Type B pancreatic cell (in vitro differentiated cells): ENCODE results near the gene WDFY3. TPM values are rescaled to one million over a fixed set of nuclear protein-coding genes. Genes with fewer than 3 reads are reported as not detected.
A peak's percentile ranks its signal among the peaks of the same experiment; 100 is the strongest.

Experiments used
- DNase-seq: peaks from one replicate; pipeline ENCODE4 v3.0.0; 2021; ENCODE audit warnings: mixed read lengths; ENCODE audit not compliant: unreplicated experiment; ENCODE audit errors: extremely low spot score
- H3K27ac Mint-ChIP-seq: 2 replicates; pipeline ENCODE4 v1.8.0; 2021; ENCODE audit warnings: mild to moderate bottlenecking, mixed read lengths
- H3K27me3 Mint-ChIP-seq: 2 replicates; pipeline ENCODE4 v1.8.0; 2021; ENCODE audit warnings: mixed read lengths
- H3K36me3 Mint-ChIP-seq: 2 replicates; pipeline ENCODE4 v1.8.0; 2021; ENCODE audit warnings: mixed read lengths
- H3K4me1 Mint-ChIP-seq: one replicate; pipeline ENCODE4 v1.8.0; 2021; ENCODE audit warnings: mixed read lengths; ENCODE audit not compliant: unreplicated experiment
- H3K4me3 Mint-ChIP-seq: 2 replicates; pipeline ENCODE4 v1.8.0; 2021; ENCODE audit warnings: mild to moderate bottlenecking, mixed read lengths
- H3K9me3 Mint-ChIP-seq: 2 replicates; pipeline ENCODE4 v1.8.0; 2021; ENCODE audit warnings: mixed read lengths
- total RNA-seq: library from RNA; stranded (reverse); gene quantifications from 2 replicates; pipeline ENCODE4 v1.2.1, GENCODE V29; 2021; ENCODE audit warnings: low replicate concordance
- TF ChIP-seq, protein P1 (sequence below): fragments of 200-600 bp; sonication (generic); conservative IDR thresholded peaks from 2 replicates; pipeline ENCODE4 v1.5.0; 2021; ENCODE audit warnings: antibody characterized with exemption, mild to moderate bottlenecking

WDFY3 gene
- total RNA-seq, 1 donor from 2014 or later: 79.5 TPM

DNA sequence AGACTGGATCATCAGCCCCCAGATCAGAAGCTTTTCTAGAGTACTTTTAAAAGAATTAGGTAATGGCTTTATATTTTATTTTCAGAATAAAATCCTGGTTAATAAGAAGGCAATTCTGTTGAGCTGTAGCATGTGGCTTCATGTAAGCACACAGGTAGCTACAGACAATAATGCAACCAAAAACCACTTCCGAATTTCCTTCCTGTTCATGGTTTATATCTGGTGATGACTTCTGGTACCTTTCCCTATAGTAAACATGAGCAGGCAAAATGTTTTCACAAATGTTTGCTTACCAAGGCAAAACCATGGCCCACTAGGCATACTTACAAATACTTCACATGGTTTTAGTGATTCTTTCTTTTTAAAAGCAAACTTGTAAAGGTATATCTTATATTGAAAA is 239.0 kb downstream of the WDFY3 start:
- TF ChIP-seq, protein P1, sequence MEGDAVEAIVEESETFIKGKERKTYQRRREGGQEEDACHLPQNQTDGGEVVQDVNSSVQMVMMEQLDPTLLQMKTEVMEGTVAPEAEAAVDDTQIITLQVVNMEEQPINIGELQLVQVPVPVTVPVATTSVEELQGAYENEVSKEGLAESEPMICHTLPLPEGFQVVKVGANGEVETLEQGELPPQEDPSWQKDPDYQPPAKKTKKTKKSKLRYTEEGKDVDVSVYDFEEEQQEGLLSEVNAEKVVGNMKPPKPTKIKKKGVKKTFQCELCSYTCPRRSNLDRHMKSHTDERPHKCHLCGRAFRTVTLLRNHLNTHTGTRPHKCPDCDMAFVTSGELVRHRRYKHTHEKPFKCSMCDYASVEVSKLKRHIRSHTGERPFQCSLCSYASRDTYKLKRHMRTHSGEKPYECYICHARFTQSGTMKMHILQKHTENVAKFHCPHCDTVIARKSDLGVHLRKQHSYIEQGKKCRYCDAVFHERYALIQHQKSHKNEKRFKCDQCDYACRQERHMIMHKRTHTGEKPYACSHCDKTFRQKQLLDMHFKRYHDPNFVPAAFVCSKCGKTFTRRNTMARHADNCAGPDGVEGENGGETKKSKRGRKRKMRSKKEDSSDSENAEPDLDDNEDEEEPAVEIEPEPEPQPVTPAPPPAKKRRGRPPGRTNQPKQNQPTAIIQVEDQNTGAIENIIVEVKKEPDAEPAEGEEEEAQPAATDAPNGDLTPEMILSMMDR: no peak
- Mint-ChIP-seq H3K27ac (no peak overlapping the region), H3K4me1 (no peaks in the 10 kb centered on the region), H3K27me3 (no peaks in the 10 kb centered on the region), H3K36me3 (peaks cover 24% of the 10 kb centered on the region), H3K4me3 (no peak overlapping the region), H3K9me3 (no peaks in the 10 kb centered on the region)
- no peak for DNase-seq

DNA sequence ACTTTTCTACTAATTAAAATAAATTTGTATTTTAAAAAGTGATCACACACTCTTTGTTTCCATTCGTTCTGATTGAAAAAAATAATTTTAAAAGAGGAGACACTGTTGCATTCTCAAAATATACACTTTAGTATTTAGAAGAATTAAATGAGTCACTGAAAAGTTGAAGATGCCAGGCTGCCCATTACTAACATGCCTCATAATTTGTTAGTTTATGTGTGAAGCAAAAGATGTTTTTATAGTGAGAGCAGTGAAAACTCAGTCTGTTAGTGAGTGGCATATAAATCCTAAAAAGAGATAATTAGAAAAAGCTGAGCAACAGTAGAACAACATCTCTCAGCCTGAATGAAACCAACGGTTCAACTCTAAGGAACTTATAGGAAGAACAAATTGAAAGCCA is 240.1 kb downstream of the WDFY3 start:
- H3K27ac Mint-ChIP-seq: no peak overlapping the region
- H3K4me3 Mint-ChIP-seq: no peak overlapping the region
- H3K9me3 Mint-ChIP-seq: no peaks in the 10 kb centered on the region
- H3K27me3 Mint-ChIP-seq: no peaks in the 10 kb centered on the region
- no peak for DNase-seq
- no peaks in the 10 kb centered on the region for H3K4me1 Mint-ChIP-seq
- TF ChIP-seq, protein P1: no peak
- peaks cover 27% of the 10 kb centered on the region for H3K36me3 Mint-ChIP-seq

DNA sequence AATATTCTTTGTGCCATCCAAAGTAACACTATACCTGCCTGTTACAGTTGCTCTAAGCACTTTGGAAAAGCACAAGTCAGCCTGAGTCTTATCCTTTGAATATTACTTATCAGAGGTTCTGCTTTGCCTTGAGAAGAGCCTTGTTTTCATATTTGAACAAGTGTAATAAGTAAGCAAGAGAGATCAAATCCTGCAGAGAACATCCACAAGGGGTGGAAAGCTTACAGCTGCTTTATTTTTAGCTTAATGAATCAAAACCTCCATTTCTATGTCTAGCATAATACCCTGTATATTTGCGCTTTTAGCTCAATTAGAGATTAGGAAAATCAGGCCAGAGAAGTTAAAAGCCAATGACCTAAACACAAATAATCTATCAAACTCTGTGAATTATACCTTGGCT is 243.8 kb downstream of the WDFY3 start:
- Mint-ChIP-seq H3K36me3 (peaks cover 43% of the 10 kb centered on the region), H3K4me1 (no peaks in the 10 kb centered on the region)

DNA sequence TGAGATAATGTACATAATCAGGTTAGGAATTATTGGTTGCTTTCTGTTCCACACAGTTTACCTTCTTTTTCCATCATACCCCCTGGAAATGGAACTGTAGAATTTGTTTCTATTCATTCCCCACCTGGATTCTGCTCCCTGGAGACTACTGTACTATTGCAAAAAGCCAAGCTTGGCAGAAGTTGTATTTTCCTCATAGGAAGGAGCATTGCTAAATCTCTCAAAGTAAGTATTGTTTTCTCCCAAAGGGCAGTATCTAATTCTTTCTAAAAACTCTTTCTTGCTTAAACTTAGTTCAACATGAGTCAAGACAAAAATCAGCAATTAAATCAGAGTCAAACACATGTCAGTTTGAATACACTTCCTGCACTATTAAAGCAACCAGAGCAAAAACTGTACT is 247.4 kb downstream of the WDFY3 start:
- peaks cover 37% of the 10 kb centered on the region for H3K36me3 Mint-ChIP-seq

More for the DNA sequence above, 243.8 kb downstream of the WDFY3 start:
- Mint-ChIP-seq H3K27me3 (no peaks in the 10 kb centered on the region), H3K4me3 (no peak overlapping the region), H3K27ac (no peak overlapping the region), H3K9me3 (no peaks in the 10 kb centered on the region)
- TF ChIP-seq, protein P1: no peak
- no peak for DNase-seq

DNA sequence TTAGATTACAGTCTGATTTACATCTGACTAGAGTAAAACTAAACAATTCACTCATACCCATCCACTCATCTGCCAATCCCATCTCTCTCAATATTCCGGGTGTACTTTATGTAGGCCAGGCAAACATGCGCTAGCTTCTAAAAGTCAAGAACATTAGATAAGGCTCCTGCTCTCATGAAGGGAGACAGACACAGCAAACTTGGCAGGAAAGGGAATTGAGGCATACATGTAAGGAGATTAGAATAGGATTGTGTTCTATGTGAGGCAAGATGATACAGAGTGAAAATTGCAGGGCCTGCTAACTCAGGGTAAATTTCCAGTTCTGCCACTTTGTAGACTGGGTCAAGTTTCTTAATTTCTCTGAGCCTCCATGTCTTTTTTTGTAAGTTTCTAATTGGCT is 247.8 kb downstream of the WDFY3 start:
- H3K4me1 Mint-ChIP-seq: no peaks in the 10 kb centered on the region
- H3K36me3 Mint-ChIP-seq: peaks cover 35% of the 10 kb centered on the region
- peak overlapping the region; percentile 7 for H3K27ac Mint-ChIP-seq
- TF ChIP-seq, protein P1: no peak
- no peak for DNase-seq
- no peak overlapping the region for H3K4me3 Mint-ChIP-seq
- H3K9me3 Mint-ChIP-seq: no peaks in the 10 kb centered on the region
- H3K27me3 Mint-ChIP-seq: no peaks in the 10 kb centered on the region

More for the DNA sequence above, 247.4 kb downstream of the WDFY3 start:
- DNase-seq: no peak
- H3K9me3 Mint-ChIP-seq: no peaks in the 10 kb centered on the region
- no peaks in the 10 kb centered on the region for H3K27me3 Mint-ChIP-seq
- no peaks in the 10 kb centered on the region for H3K4me1 Mint-ChIP-seq
- H3K4me3 Mint-ChIP-seq: no peak overlapping the region
- no peak overlapping the region for H3K27ac Mint-ChIP-seq
- TF ChIP-seq, protein P1: no peak

DNA sequence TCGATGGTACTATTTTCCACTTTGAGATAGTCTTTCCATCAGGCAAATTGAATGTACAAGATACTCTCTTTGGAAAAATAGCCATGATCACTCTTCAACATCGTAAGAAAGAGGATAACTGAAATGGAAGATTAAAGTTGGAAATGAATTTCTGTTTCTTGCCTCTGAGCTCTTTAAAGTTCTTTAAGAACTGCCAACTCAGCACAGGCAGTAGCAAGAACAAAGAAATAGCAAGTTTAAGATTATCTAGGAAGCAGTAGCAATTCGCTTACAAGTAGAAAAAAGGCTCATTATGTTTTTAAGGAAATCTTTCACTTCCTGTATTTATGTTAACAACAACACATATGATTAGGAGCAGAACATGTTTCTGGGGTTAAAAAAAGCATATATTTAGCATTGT is 255.9 kb downstream of the WDFY3 start:
- Mint-ChIP-seq H3K27ac (no peak overlapping the region), H3K36me3 (peaks cover 44% of the 10 kb centered on the region), H3K27me3 (no peaks in the 10 kb centered on the region), H3K4me3 (no peak overlapping the region), H3K9me3 (no peaks in the 10 kb centered on the region), H3K4me1 (no peaks in the 10 kb centered on the region)
- no peak for DNase-seq
- TF ChIP-seq, protein P1: no peak
